Measurements from ENCODE around the gene A1BG. TPM values are rescaled to one million over a fixed set of nuclear protein-coding genes. Genes with fewer than 3 reads are reported as not detected.
A peak's percentile ranks its signal among the peaks of the same experiment; 100 is the strongest.

A1BG gene
- total RNA-seq, 2 donors from 2014 or later = 1.9 to 10.0 TPM

GRCh38 chr19:58355908-58356765 is 2.8 kb upstream of the A1BG start:
- Histone ChIP-seq H3K27me3 (replicated peaks; ENCODE audit: insufficient read depth) (no peaks in the 10 kb centered on the region), H3K4me3 (peak overlapping the region; percentile 52), H3K4me1 (ENCODE audit: control insufficient read depth in 1 of 2, low read depth in 2 of 2) (no peaks in the 10 kb centered on the region), H3K36me3 (no peaks in the 10 kb centered on the region), H3K27ac (no peak overlapping the region), H3K9me3 (no peaks in the 10 kb centered on the region)
- TF ChIP-seq CTCF (IDR thresholded peaks at IDR 0.05) = no peak
- DNase-seq (ENCODE audit: low spot score) = no peak
- no peak for ATAC-seq (ENCODE audit: insufficient number of reproducible peaks, low FRiP score, low read depth)

- ATAC-seq (ENCODE audit: insufficient number of reproducible peaks, low FRiP score, low read depth) (no peak), DNase-seq (ENCODE audit: low spot score) (no peak)
- Histone ChIP-seq H3K36me3 (no peaks in the 10 kb centered on the region), H3K4me3 (no peak overlapping the region), H3K4me1 (ENCODE audit: control insufficient read depth in 1 of 2, low read depth in 2 of 2) (peaks cover 0 to 6% of the 10 kb centered on the region in 2 donors), H3K27ac (no peak overlapping the region), H3K9me3 (no peaks in the 10 kb centered on the region), H3K27me3 (replicated peaks; ENCODE audit: insufficient read depth) (no peaks in the 10 kb centered on the region)
- TF ChIP-seq CTCF (IDR thresholded peaks at IDR 0.05) = no peak
Observed at GRCh38 chr19:58355215-58355796, 2.0 kb upstream of the A1BG start.

- DNase-seq (ENCODE audit: low spot score) = no peak
- no peaks in the 10 kb centered on the region for H3K27me3 ChIP-seq (replicated peaks; ENCODE audit: insufficient read depth)
Observed at GRCh38 chr19:58354478-58355030, 1.3 kb upstream of the A1BG start.

GRCh38 chr19:58353717-58354477 is 605 bp upstream of the A1BG start:
- DNase-seq (ENCODE audit: low spot score) (no peak), ATAC-seq (ENCODE audit: insufficient number of reproducible peaks, low FRiP score, low read depth) (no peak)
- no peak overlapping the region for H3K4me3 ChIP-seq
- TF ChIP-seq CTCF (IDR thresholded peaks at IDR 0.05) = no peak
- no peaks in the 10 kb centered on the region for H3K27me3 ChIP-seq (replicated peaks; ENCODE audit: insufficient read depth)
- H3K4me1 ChIP-seq (ENCODE audit: control insufficient read depth in 1 of 2, low read depth in 2 of 2) = peaks cover 0 to 14% of the 10 kb centered on the region in 2 donors
- H3K27ac ChIP-seq = no peak overlapping the region
- H3K36me3 ChIP-seq = no peaks in the 10 kb centered on the region
- H3K9me3 ChIP-seq = no peaks in the 10 kb centered on the region

More at GRCh38 chr19:58354478-58355030, 1.3 kb upstream of the A1BG start:
- ATAC-seq (ENCODE audit: insufficient number of reproducible peaks, low FRiP score, low read depth) = no peak
- peaks cover 0 to 14% of the 10 kb centered on the region in 2 donors for H3K4me1 ChIP-seq (ENCODE audit: control insufficient read depth in 1 of 2, low read depth in 2 of 2)
- no peak overlapping the region for H3K27ac ChIP-seq
- no peak overlapping the region for H3K4me3 ChIP-seq
- TF ChIP-seq CTCF (IDR thresholded peaks at IDR 0.05) = no peak
- no peaks in the 10 kb centered on the region for H3K36me3 ChIP-seq
- no peaks in the 10 kb centered on the region for H3K9me3 ChIP-seq
